GM21526 (cell line): Measurements from ENCODE around the gene LHPP.
"Not testable (repeated sequence)": the region's sequence is repeated elsewhere in the genome, so short reads cannot be mapped to it uniquely, and the experiment has no call there.

Experiments
- ATAC-seq: cut with Tn5 transposase; IDR thresholded peaks from one replicate; pipeline ENCODE4 v1.9.1; 2021; ENCODE audit warnings: moderate library complexity; ENCODE audit not compliant: unreplicated experiment, low FRiP score

Gene LHPP

GRCh38 chr10:124461642-124462347 lies at the start of gene LHPP:
Gene LHPP (plus strand): TSS chr10:124461823. CDS start chr10:124461863, 40 bp downstream.
- peak; percentile 92 for ATAC-seq

DNA sequence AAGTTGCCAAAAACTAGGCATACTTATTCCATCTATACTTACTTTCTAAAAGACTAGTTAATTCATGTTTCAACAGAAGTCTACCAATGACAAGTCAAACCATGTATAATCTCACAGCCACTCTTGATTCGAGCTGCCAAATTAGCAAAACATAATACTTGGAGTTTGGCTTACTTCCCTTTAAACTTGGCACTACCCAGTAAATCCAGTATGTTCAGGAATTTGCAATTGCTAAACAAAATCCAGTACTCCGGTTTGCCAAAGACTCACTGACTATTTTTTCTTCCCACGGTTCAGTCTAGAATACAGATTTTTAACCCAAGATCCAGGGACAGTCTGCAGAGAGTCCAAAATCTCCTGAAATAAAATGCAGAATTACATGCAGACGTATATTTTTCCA lies 47.5 kb upstream of the LHPP start:
- ATAC-seq: no peak

DNA sequence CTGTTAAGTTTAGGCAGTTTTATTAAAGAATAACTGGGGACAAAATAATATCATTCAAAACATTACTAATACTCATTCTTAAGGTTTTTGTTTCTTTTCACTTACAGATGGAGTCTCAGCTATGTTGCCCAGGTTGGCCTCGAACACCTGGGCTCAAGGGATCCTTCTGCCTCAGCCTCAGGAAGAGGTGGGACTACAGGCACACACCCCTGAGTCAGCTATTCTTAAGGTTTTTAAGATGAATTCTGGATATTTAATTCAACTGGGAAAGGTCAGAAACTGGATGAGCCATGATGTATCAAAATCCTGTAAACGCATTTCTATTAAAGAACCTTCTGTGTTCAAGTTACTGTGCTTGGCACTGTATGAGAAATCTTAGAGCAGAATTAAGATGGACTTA lies 46.4 kb upstream of the LHPP start:
- no peak for ATAC-seq

GRCh38 chr10:124416733-124417132 lies 44.9 kb upstream of the LHPP start:
- no peak for ATAC-seq

GRCh38 chr10:124417895-124418725 lies 43.5 kb upstream of the LHPP start:
- peak; percentile 27 for ATAC-seq

- peak; percentile 97 for ATAC-seq
Measured at GRCh38 chr10:124418726-124419501, 42.7 kb upstream of the LHPP start, which contains the start of gene OAT. Gene OAT (minus strand): TSS chr10:124418923. CDS start chr10:124412171, 6,752 bp downstream.

- ATAC-seq: no peak
Measured at GRCh38 chr10:124419635-124420034, 42.0 kb upstream of the LHPP start.

GRCh38 chr10:124420254-124420653 lies 41.4 kb upstream of the LHPP start:
- ATAC-seq: no peak

DNA sequence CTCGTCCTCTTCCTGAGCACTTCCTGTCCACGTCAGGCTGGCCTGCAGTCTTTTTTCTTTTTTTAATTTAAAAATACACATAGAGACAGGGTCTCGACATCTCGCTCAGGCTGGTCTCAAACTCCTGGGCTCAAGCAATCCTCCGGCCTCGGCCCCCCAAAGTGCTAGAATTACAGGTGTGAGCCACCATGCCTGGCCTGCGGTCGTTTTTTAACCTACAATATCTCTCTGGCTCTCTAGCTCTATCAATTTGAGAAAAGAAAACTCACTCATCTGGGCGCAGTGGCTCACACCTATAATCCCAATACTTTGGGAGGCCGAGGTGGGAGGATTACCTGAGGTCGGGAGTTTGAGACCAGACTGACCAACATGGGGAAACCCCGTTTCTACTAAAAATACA lies 38.9 kb upstream of the LHPP start:
- ATAC-seq: no peak

- ATAC-seq: no peak
Measured at GRCh38 chr10:124423813-124424212, 37.8 kb upstream of the LHPP start.

DNA sequence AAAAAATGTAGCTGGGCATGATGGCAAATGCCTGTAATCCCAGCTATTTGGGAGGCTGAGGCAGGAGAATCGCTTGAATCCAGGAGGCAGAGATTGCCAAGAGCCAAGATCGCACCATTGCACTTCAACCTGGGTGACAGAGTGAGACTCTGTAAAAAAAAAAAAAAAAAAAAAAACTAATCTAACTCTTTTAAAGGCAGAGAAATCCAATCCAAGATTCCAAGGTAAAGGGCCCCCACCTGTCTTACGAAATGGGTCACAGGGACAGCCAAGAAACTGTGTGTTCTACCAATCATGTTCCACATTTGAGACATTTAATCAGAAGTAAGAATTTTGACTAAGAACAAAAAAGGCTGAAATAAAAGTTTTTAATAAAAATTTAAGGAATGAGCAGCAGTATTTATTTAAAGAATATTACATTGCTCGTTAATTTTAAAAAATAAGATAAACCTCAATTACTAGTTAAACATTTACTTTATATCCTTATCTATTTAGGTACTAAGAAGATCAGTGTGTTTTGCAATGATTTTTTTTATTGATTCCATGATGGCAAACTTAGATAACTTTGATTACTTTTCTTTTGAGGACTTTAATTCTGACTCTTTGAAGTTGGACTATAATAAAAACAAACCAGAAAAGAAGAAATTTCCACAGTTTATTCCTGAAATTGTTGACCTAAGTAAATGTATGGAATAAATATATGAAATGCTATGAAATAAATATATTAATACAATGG lies 36.2 kb upstream of the LHPP start:
- ATAC-seq: no peak

DNA sequence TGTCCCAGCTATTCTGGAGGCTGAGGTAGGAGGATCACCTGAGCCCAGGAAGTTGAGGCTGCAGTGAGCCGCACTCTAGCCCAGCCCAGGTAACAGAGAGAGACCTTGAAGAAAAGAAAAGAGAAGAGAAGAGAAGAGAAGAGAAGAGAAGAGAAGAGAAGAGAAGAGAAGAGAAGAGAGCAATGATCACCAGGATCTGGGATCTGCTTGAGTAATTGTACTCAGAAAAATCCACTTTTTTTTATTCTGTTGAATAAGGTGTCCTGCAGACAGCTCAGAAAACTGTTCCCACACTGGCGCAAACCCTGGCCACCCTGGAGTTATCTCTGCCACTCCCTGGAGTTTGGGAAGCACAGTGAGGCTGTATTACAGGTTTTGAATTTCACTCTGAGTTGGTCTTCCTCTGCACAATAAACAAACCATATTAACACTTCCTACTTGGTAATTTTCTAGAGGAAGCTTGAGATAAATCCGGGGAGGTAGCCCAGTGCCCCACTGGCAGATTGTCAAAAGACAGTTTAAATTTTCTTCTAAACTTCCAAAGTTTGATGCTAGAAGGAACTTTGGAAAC lies 33.3 kb upstream of the LHPP start:
- no peak for ATAC-seq

DNA sequence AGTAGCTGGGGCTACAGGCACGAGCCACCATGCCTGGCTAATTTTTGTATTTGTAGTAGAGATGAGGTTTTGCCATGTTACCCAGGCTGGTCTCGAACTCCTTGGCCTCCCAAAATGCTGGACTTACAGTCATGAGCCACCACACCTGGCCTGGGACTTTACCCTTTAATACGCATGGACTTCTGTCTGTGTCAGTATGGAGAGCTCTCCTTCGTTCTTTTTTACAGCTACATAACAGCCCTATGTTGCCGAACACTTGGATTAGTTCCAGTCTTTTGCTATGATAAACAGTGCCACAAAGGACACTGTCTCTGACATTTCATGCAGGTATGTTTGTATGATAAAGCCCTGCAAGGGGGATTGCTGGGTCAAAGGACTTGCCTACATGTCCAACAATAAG lies 32.0 kb upstream of the LHPP start:
- no peak for ATAC-seq

DNA sequence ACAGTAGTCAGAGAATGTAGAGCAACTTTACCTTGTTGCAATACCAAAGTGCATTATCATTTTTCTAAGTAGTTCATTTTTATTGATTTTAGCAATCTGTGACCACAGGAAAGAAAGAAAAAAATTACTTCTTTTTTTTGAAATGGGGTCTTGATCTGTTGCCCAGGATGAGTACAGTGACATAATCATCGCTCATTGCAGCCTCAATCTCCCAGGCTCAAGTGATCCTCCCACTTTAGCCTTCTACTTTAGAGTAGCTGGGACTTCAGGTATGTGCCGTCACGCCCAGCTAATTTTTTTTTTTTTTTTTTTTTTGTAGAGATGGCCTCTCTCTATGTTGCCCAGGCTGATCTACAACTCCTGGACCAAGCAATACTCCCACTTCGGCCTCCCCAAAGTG lies 31.5 kb upstream of the LHPP start:
- no peak for ATAC-seq

GRCh38 chr10:124433461-124433860 lies 28.2 kb upstream of the LHPP start:
- ATAC-seq: no peak

GRCh38 chr10:124435683-124436082 lies 25.9 kb upstream of the LHPP start:
- ATAC-seq: not testable (repeated sequence)

DNA sequence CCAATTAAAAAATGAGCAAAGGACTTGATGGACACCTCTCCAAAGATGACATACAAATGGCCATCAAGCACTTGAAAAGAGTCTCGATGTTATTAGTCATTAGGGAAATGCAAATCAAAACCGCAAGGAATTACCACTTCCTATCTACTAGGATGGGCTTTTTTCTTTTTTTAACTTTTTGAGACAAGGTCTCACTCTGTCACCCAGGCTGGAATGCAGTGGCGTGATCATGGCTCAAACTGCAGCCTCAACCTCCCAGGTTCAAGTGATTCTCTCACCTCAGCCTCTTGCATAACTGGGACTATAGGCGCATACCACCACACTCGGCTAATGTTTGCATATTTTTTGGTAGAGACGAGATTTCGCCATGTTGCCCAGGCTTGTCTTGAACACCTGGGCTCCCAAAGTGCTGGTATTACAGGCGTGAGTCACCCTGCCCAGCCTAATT lies 25.4 kb upstream of the LHPP start:
- ATAC-seq: no peak

- not testable (repeated sequence) for ATAC-seq
Measured at GRCh38 chr10:124441694-124442093, 19.9 kb upstream of the LHPP start.

DNA sequence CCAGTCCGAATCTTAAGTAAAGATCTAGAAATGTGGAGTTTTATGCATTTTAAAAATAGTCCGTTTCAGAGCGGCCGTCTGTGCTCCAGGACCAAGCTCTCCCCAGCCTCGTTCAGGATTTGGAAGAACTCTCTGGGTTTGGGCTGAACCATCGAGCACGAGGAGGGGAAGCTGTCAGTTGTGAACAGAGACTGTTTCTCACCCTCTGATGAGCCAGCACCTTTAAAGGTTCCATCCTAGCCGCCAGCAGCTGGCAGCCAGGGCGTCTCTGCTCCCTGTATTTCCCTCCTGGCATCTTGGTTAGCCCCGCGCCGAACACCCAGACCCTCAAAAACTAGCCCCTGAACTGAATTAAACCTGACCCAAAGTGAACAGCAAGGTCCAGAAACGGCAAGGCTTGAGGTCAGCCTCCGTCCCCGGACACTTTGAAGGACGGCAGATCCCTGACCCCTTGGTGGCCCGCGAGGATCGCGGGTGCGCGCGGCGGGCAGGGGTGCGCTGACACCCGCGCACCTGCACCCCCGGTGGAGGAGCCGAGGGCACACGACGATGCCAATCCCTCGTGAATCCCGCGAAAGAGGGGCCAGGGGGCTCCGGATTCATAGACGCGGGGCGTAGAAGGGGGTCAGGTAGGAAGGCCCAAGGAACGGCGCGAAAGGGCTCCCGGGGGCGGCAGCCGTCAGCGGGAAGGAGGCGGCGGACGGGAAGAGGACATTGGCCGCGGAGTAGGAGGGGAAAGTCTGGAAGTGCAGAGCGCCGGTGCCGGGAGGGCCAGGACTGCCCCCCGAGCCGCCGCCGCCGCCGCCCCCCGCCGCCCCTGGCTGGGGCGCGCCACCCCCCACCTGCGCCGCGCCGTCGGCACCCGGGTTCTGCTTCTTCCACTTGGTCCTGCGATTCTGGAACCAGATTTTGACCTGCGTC lies 14.5 kb upstream of the LHPP start:
- ATAC-seq: no peak
